Cerebellar cortex (tissue), 1 donor: ENCODE measurements around the gene ZNF423.
"Not testable (repeated sequence)": the region's sequence is repeated elsewhere in the genome, so short reads cannot be mapped to it uniquely, and the experiment has no call there.

Source experiments
- DNase-seq: peaks from one replicate; pipeline ENCODE4 v3.0.0-alpha.2; 2015; ENCODE audit warnings: low spot score

The ZNF423 gene

DNA sequence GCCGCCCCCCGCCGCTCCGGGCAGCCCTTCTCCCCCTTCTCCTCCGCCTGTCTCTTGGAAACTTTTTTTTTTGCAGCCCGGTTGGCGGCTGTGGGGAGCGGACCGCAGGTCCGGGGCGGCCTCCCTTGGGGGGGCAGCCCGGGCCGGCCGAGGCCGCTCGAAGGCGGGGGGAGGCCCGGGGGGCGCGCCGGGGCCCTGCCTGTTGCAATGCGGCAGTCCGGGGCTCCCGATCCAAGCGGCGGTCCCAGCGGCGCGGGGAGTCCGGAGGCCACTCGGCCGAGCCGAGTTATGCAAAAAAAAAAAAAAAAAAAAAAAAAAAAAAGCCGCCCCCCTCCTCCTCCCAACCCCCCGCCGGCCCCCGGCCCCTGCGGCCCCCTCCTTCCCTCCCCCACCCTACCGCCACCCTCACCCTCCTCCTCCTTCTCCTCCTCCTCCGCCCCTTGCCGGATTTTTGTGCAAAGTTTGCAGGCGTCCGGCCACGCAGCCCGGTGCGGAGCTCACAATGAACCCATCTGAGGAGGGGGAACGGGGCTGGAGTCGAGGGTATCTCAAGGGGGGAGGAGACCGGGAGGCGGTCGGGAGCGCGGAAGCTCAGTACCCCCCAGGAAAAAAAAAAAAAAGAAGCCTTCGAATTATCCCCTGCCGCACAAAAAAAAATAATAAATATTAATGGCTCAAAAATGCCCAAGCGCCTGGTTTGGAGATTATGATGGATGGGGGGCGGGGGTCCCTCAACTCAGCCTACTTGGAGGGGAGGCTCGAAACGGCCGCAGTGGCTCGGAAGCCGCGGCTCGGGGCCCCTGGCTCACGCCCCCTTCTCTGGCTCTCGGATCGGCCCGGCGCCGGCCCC is at the start of gene ZNF423:
ZNF423 (minus strand) TSS at position 291 of the 850 bp plus-strand sequence. CDS start 338 bp downstream, outside the sequence.
- no peak for DNase-seq

DNA sequence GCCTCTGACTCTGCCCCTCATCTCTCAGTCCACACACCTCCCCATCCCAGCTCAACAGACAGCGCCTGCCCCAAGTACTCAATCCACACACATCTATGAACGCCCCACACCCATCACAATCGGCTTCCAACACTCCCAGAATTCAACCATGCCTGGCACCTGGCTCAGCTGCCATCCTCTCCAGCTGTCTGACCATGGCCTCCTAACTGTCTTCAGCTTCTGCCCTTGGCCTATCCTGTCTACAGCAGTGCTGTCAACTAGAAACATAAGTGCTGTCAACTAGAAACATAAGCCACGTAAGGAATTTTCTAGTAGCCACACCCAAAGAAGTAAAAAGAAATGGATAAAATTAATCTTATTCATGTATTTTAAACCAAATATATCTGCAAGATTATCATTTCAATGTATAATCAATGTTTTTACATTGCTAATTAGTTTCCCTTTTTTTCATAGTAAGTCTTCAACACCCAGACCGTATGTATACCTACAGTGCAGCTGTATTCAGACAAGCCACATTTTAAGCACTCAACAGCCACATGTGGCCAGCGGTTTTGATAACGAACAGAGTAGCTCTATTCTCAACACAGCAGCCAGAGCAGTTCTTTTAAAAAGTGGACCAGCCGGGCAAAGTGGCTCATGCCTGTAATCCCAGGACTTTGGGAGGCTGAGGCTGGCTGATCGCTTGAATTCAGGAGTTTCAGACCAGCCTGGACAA is 48.6 kb upstream of the ZNF423 start:
- no peak for DNase-seq

- no peak for DNase-seq
These were observed 47.0 kb upstream of the ZNF423 start for GRCh38 chr16:49902908-49903307.

GRCh38 chr16:49901711-49902110 is 45.8 kb upstream of the ZNF423 start:
- DNase-seq: no peak

DNA sequence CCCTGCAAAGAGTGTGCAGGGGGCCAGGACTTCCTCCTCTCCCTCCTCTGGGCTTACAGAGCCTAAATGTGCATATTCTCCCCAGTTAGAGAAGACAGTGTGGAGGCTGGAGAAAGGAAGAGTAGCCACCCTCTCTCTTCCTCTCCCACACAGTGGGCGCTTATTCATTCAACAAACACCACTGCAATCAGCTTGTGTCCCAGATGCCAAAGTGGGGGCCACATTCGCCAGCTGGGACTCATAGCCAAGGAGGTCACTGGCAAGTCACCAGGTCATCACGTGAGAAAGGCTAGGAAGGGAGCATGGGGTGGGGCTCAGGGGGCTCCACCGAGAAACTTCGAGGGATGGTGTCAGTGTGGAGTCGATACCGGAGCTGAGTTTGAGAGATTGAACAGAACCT is 45.0 kb upstream of the ZNF423 start:
- DNase-seq: no peak

GRCh38 chr16:49899991-49900695 is 44.2 kb upstream of the ZNF423 start:
- no peak for DNase-seq

DNA sequence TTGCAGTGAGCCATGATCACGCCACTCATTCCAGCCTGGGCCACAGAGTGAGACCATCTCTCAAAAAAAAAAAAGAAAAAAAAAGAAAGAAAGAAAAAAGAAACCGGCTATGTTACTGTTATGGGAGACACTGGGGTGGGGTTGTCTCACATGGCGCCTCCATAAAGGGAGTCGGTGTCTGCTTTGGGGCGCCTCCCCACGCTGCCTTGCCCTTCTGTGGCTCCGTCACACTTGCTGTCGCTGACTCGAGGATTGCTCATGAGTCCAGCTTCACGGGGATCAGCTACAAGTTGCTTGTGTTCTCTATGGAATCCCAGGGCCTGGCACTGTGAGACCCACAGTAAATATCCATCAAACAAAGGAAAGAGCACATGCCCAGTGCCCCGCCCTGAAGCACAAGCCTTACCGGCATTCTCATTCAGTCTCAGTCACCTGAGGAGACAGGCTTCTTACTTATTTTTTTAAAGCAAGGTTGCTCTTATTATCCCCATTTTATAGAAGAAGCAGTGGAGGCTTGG is 40.6 kb upstream of the ZNF423 start:
- DNase-seq: no peak

DNA sequence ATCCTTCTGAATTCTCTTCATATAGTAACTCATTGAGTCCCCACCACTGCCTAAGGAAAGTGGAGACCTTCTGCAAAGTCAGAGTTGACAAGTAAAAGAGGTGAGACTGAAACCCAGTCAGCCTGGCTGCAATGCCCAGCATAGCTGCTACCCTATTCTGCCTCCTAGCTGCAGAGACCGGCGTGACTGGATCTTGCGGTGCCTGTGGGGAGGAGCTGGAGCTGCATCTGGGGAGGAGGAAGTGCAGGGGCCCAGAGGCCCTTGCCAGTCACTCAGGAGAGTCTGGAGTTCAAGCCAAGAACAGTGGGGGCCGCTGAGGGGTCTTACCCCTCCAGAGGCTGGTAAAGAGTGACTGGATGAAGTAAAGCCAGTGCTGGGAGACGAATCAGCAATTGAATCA is 35.0 kb upstream of the ZNF423 start:
- DNase-seq: no peak

DNA sequence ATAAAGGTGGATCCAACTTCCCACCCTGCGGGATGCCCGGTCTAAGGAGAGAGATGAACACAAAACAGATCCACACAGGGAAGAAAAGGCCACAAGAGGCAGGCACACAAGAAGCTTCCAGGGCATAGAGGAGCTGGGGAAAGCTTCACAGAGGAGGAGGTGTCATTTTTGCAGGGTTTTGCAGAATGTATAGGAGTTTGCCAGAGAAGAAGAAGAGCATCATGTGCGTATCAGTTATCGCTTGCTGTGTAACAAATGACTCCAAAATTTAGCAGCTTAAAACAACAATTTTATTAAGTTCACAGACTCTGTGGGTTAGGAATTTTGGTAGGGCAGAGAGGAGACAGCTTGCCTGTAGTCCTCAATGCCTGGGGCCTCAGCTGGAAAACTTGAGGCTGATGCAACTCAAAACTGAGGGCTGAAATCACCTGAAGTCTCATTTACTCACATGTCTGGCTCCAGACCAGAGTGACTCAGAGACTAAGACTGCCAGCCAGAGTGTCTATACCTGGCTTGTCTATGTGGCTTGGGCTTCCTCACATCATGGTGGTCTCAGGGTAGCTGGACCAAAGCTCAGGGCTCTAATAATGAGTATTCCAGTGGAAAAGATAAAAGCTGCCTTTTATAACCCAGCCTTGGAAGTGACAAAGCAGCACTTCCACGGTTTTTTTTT is 33.9 kb upstream of the ZNF423 start:
- DNase-seq: no peak

DNA sequence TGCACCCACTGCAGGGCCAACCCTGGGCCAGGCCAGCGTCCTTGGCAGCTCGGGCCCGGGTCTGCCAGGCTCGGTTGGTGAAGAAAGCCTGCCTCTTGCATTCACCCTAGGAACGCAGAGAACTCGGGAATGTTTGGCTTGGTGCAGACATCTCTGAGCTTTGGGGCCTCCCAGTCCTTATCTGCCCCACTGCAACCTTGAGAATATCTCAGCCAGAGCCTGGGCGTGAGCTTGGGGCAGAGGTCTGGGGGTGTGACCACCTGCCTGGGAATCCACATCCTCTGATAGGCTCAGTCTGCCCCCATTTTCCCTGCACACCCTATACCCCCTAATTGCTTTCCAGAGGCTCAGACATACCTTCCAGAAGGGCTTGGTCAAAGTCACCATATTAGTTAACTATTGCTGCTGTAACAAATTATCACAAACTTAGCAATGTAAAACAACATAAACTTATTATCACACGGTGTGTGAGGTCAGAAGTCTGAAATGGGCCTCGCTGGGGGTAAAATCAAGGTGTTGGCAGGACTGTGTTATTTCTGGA is 30.7 kb upstream of the ZNF423 start:
- DNase-seq: no peak

DNA sequence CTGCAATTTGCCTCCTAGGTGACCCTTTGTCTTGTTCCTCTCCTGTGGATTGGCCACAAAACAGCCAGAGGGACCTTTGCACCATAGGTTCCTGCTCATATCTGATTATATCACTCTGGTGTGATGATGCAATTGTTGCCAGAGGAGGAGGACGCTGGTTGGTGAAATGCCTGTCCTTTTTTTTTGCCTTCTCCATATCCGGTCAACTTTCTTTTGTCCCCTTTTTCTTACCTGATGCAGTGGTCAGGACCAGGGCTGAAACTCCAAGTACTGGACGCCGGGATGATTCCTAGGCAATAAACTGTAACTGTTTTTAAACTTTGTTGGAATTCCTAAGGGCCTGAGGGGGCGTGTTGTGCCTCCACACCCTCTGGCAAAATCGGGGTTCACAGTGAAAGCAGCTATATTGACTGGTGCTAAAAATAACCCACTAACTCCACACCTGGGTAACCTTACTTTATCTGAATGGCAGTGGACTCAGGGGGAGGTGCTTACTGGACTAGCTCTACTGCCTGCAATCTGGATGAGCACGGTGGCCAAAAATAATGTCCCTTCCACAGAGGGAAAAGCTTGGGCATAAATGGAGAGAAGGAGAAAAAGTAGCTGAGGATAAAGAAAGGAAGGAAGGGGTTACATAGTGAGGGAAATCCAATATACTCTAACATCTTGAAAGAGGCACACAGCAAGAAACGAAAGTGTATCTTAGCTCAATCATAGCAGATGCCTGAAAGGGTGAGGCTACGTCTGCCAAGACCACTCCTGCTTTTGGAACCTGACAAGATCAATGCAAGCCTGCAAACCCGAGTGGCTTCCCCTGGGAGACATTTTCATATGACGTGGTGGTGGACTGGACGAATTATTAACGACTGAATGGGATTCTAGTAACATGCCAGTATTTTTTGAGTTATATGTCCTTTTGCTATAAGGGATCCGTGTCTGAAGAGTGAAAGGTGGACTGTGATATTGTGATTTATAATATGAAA is 28.4 kb upstream of the ZNF423 start:
- DNase-seq: no peak

DNA sequence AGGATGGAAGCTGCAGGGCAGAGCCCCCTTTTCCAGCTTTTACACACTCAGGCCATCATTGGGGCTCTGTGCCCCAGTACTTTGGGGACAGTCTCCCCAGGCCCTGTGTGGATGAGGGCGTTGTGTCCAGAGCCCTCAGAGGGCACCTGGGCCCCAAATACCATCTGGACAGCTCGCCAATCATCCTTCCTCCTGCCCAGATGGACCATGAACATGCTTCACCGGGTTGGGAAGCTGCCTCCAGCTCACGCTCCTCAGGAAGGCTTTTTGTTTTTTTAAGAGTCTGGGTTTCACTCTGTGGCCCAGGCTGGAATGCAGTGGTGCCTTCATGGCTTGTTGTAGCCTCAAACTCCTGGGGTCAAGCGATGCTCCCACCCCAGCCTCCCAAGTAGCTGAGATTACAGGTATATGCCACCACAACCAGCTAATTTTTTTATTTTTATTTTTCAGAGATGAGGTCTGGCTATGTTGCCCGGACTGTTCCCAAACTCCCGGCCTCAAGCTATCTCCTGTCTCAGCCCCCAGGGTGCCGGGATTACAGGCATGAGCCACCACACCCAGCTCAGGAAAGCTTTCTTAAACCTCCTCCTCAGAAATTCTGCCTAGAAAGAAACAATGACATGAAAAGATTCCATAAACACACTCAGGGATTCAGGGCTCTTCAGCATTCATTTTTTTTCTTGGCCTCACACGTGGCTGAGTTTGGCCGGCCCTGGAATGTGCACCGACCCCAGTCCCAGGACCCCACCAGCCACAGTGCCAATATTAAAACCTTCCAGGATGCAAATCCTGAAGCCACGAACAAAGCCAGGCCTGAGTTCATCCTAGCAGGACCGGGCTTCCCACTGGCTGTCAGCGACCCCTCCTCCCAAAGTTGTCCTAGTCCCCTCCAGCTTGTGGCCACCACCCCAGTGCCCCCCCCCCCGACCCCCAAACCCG is 27.4 kb upstream of the ZNF423 start:
- DNase-seq: peak; percentile 69

DNA sequence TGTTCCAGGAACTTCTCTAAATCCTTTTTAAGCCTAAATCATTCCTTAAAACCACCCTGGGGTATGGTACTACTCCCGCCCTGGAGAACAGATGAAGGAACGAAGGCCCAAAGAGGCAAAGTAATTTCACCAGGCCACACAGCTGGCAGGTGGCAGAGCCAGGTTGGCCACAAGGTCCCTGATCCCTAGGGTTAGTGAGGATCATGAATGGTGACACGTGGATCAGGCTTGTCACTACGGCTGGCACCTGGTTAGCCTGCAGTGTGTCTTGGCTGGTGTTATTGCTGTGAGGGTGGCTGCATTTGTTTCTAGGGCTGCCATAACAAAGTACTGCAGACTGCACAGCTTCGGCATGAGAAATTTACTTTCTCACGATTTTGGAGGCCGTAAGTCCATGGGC is 26.0 kb upstream of the ZNF423 start:
- DNase-seq: no peak

- DNase-seq: not testable (repeated sequence)
These were observed 22.6 kb upstream of the ZNF423 start for GRCh38 chr16:49878540-49878939.

GRCh38 chr16:49876716-49877129 is 20.8 kb upstream of the ZNF423 start:
- no peak for DNase-seq

DNA sequence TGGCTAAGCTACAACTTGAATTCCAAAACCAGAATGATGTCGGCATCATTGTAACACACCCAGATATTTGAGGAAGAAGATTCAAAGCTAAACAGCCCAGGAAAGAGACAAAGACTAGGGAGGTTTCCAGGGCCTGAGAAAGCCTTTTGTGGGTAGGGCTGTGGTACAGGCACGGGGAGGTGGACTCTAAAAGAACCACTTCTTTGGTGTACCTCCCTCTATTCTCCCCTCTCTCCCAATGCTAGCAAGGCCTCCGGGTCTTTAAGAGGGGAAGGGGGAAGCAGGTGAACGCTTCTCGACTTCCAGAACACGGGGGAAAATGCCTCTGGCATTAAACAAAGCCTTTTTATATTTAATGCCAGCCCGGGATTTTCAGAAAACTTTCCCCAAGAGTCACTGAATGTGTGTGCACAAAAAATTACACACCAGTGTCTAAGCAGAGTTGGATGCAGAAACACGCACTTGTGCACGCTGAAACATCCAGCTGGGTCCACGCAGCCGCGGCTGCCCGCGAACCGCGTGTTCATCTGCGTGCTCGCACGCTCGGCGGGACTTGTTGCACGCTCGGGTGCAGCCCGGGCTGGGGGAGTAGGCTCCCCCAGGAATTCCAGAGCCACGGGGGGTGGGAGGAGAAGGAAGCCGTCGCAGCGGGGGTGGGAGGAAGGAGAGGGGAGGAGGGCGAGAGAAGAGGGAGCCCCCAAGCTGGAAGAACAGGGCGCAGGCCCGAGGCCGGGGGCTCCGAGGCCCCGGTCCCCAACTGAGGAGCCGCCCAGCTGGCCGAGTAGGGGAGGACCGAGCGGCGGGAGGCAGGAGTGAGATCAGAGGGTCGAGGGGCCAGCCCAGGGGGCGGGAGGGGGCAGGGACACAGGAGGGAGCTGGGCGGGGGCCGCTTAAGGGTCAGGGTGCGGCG is 20.1 kb upstream of the ZNF423 start:
- no peak for DNase-seq

DNA sequence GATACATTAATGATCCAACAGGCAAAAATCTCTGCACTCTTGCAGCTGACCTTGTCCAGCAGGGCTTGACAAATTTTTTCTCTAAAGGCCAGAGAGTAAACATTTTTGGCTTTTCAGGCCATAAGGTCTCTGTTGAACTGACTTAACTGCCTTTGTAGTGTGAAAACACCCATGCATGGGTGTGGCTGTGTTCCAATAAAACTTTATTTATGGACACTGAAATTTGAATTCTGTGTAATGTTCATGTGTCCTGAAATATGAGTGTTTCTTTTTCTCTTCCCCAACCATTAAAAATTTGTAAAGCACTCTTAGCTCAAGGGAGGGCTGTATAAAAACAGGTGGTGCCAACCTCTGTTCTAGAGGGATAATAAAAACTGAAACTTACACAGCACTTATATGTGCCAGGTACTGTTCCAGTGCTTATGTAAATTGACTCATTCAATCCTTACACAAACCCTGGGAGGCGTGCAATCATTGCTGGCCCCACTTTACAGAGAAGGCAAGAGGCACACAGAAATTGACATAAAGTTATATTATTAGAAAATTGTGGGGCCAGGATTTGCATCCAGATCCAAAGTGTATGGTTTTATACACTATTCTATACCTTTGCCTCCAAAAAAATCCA is 18.8 kb upstream of the ZNF423 start:
- DNase-seq: no peak

- DNase-seq: not testable (repeated sequence)
These were observed 15.9 kb upstream of the ZNF423 start for GRCh38 chr16:49871824-49872223.
